HFFc6 (cell line): ENCODE data around the gene RRP1B. TPM values are rescaled to one million over a fixed set of nuclear protein-coding genes. Genes with fewer than 3 reads are reported as not detected.
"Not testable (repeated sequence)": the region's sequence is repeated elsewhere in the genome, so short reads cannot be mapped to it uniquely, and the experiment has no call there.

Experiments used
- DNase-seq: peaks from one replicate; pipeline ENCODE4 v3.0.0-alpha.2; 2018
- H3K27ac Mint-ChIP-seq: 2 replicates; pipeline ENCODE4 v1.8.0; 2020; ENCODE audit warnings: mild to moderate bottlenecking, mixed read lengths
- H3K27me3 Mint-ChIP-seq: 2 replicates; pipeline ENCODE4 v1.8.0; 2021; ENCODE audit warnings: mild to moderate bottlenecking, moderate library complexity, mixed read lengths; ENCODE audit not compliant: insufficient read depth
- H3K36me3 Mint-ChIP-seq: 2 replicates; pipeline ENCODE4 v1.8.0; 2021; ENCODE audit warnings: low read depth, mixed read lengths
- H3K4me1 Mint-ChIP-seq: 2 replicates; pipeline ENCODE4 v1.8.0; 2020; ENCODE audit warnings: low read depth, mixed read lengths
- H3K4me3 Mint-ChIP-seq: 2 replicates; pipeline ENCODE4 v1.8.0; 2020; ENCODE audit warnings: mild to moderate bottlenecking, moderate library complexity, mixed read lengths
- H3K9me3 Mint-ChIP-seq: 2 replicates; pipeline ENCODE4 v1.8.0; 2020; ENCODE audit warnings: mild to moderate bottlenecking, mixed read lengths
- total RNA-seq, 6 experiments: library from RNA; stranded (reverse); fragmentation: NEBNext Ultra II Directional; extraction: Animal tissue kit (Norgen Biotek cat#: 25700); gene quantifications; 2 replicates in 1 of 6; 3 replicates in 5 of 6; pipeline ENCODE4 v1.2.3, GENCODE V29; 2021
- TF ChIP-seq, protein P1 (sequence below): fragments of 200-600 bp; sonication (generic); IDR thresholded peaks from 2 replicates; pipeline ENCODE4 v1.5.0; 2021; ENCODE audit warnings: antibody characterized with exemption, mild to moderate bottlenecking

Gene RRP1B
- total RNA-seq, 6 experiments from 2014 or later: 26.9 to 34.4 (median 27.6) TPM

DNA sequence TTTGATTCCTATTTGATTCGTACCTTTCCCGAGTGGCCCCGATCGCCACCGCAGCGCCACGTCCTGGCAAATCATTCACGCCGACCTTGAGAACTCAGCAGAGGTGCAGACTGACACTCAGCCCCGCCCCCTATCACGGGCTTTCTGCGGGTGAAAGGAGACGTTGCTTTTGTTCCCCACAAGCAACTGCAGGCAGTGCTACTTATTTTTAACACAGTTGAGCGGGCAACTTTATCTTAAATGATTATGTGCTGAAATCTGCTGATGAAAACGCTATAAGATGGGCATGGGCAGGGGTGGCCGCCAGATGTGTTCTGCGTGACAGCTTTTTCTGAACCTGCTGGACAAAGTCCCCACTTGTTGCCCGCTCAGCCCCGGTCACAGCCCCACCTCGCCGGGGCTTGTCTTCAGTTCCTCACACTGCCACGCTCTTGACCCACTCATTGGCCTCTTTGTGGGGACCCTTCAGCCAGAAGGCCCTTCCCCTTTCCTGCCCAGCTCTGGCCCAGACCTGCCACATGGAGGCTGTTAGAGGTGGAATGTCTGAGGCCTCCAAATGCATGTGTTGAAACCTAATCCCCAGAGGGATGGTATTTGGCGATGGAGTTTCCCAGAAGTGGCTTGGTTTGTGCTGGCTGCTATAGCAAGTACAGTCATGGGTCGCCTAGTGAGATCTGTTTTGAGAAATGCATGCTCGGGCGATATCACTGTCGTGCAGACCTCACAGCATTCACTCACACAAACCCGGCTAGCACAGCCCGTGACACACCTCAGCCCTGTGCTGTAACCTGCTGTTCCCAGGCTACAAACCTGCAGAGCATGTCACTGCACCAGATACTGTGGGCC lies 43.9 kb downstream of the RRP1B start:
- TF ChIP-seq, protein P1, sequence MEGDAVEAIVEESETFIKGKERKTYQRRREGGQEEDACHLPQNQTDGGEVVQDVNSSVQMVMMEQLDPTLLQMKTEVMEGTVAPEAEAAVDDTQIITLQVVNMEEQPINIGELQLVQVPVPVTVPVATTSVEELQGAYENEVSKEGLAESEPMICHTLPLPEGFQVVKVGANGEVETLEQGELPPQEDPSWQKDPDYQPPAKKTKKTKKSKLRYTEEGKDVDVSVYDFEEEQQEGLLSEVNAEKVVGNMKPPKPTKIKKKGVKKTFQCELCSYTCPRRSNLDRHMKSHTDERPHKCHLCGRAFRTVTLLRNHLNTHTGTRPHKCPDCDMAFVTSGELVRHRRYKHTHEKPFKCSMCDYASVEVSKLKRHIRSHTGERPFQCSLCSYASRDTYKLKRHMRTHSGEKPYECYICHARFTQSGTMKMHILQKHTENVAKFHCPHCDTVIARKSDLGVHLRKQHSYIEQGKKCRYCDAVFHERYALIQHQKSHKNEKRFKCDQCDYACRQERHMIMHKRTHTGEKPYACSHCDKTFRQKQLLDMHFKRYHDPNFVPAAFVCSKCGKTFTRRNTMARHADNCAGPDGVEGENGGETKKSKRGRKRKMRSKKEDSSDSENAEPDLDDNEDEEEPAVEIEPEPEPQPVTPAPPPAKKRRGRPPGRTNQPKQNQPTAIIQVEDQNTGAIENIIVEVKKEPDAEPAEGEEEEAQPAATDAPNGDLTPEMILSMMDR: no peak
- Mint-ChIP-seq H3K9me3 (no peaks in the 10 kb centered on the region), H3K4me3 (no peak overlapping the region), H3K36me3 (no peaks in the 10 kb centered on the region), H3K4me1 (peaks cover 7% of the 10 kb centered on the region; the same call in 1 of the 2 replicates), H3K27me3 (peaks cover 2% of the 10 kb centered on the region; the same call in 1 of the 2 replicates), H3K27ac (0 out of 2 replicates have a peak overlapping the region, but pooled peaks have one; percentile 43)
- DNase-seq: peak; percentile 17

DNA sequence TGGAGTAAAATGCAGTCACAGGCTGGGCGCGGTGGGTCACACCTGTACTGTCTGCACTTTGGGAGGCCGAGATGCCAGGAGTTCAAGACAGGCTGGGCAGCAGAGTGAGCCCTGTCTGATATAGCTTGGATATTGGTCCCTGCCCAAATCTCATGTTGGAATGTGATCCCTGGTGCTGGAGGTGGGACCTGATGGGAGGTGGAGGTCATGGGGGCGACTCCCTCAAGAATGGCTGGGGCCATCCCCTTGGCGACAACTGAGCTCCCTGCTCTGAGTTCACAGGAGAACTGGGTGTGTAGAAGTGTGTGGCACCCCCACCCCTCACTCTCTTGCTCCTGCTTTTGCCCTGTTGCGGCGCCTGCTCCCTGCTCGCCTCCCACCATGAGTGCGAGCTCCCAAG lies 48.1 kb downstream of the RRP1B start:
- Mint-ChIP-seq H3K27me3 (no peaks in the 10 kb centered on the region; the same call in none of the 2 replicates), H3K4me3 (no peak overlapping the region), H3K36me3 (no peaks in the 10 kb centered on the region), H3K4me1 (peaks cover 25% of the 10 kb centered on the region), H3K27ac (no peak overlapping the region), H3K9me3 (no peaks in the 10 kb centered on the region)
- no peak for DNase-seq
- TF ChIP-seq, protein P1: no peak

DNA sequence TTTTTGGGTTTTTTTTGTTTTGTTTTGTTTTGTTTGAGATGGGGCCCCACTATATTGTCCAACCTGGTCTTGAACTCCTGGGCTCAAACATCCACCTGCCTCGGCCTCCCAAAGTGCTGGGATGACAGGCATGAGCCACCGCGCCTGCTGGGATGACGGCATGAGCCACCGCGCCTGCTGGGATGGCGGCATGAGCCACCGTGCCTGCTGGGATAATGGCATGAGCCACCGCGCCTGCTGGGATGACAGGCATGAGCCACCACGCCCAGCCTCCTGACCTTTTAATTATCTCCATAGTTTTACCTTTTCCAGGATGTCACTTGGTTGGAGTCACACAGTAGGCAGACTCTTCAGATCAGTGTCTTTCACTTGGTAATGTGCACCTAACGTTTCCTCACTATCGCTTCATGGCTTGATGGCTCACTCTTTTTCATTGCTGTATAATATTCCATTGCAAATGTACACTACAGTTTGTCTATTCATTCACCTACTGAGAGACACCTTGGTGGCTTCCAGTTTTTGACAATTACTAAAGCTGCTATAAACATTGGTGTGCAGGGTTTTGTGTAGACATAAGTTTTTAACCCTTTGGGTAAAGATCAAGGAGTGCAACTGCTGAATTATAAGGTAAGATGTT lies 49.5 kb downstream of the RRP1B start:
- TF ChIP-seq, protein P1: no peak
- no peak for DNase-seq
- Mint-ChIP-seq H3K27me3 (peaks cover 3% of the 10 kb centered on the region), H3K27ac (no peak overlapping the region), H3K9me3 (no peaks in the 10 kb centered on the region), H3K4me3 (no peak overlapping the region), H3K4me1 (peaks cover 24% of the 10 kb centered on the region), H3K36me3 (no peaks in the 10 kb centered on the region)

DNA sequence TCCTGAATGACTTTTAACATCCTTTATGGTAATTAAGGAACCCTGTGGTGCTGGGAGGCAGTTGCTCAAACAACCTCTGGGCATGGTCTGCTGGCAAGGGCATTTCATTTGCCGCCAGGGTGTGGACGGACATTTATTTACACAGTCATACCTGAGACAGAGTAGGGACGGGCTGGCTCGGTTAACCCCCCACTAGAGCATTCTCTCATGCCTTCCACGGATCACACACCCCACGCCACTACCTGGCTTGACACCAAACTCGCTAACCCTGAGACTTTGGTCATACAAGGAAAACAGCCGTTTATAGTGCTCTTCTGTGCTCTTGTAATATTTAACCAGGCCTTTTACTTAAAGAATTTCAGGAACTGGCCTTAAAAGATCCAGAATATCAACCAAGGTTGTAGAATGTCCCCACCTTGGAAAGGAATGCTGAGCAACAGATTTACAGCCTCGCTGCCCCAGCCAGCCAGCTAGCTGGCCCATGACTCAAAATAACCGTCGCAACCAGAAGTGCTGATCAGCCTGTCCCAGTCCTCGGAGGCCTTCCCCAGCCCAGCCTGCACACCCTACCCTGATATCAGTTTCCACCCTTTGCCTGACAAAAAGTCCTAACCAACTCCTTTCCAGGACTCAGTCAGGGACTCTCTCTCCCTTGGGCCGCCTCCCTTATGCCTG lies 53.0 kb downstream of the RRP1B start:
- Mint-ChIP-seq H3K27me3 (peaks cover 6% of the 10 kb centered on the region), H3K36me3 (no peaks in the 10 kb centered on the region), H3K27ac (peak overlapping the region; percentile 90), H3K9me3 (no peaks in the 10 kb centered on the region), H3K4me1 (peaks cover 37% of the 10 kb centered on the region), H3K4me3 (peak overlapping the region; percentile 47)
- DNase-seq: peak; percentile 80
- TF ChIP-seq, protein P1: no peak

DNA sequence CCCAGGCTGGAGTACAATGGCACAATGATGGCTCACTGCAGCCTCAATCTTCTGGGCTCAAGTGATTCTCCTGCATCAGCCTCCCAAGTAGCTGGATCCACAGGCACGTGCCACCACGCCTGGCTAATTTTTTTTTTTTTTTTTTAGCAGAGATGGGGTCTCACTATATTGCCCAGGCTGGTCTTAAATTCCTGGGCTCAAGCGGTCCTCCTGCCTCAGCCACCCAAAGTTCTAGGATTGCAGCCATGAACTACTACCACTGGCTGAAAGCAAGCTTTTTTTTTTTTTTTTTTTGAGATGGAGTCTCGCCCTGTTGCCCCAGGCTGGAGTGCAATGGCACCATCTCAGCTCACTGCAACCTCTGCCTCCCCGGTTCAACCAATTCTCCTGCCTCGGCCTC lies 53.8 kb downstream of the RRP1B start:
- peak overlapping the region; percentile 90 for H3K27ac Mint-ChIP-seq
- not testable (repeated sequence) for DNase-seq

More for the DNA sequence above, 53.8 kb downstream of the RRP1B start:
- not testable (repeated sequence) for H3K9me3 Mint-ChIP-seq, H3K27me3 Mint-ChIP-seq, H3K36me3 Mint-ChIP-seq, H3K4me3 Mint-ChIP-seq
- H3K4me1 Mint-ChIP-seq: peaks cover 38% of the 10 kb centered on the region
